ENCODE results near the gene SHPK.
A peak's percentile ranks its signal among the peaks of the same experiment; 100 is the strongest.

Gene SHPK

GRCh38 chr17:3636154-3636907 is at the start of gene SHPK, which contains the start of gene CTNS:
Gene SHPK (minus strand): TSS chr17:3636250. CDS start chr17:3636219, 31 bp downstream.
Gene CTNS (plus strand): TSS chr17:3636760. CDS start chr17:3640207, 3,447 bp downstream.
- H2AFZ ChIP-seq (ENCODE audit: low read depth, low read length), result peak within 1 kb of the TSS; percentile 72
- H3K27ac ChIP-seq (ENCODE audit: low read length), result peak within 1 kb of the TSS; percentile 75
- peak within 1 kb of the TSS; percentile 83 for H3K9ac ChIP-seq (ENCODE audit: low read length)
- H3K4me2 ChIP-seq (ENCODE audit: low read length), result peak within 1 kb of the TSS; percentile 90
- H4K20me1 ChIP-seq (ENCODE audit: insufficient read depth, low read length), result no peaks in the 10 kb centered on the region
- H3K79me2 ChIP-seq (ENCODE audit: low read length), result no peaks in the 10 kb centered on the region
- H3K27me3 ChIP-seq (ENCODE audit: low read depth, low read length), result no peaks in the 10 kb centered on the region
- no peaks in the 10 kb centered on the region for H3K36me3 ChIP-seq (replicated peaks; ENCODE audit: low read depth, low read length)
- peak within 1 kb of the TSS; percentile 86 for H3K4me3 ChIP-seq (ENCODE audit: low read length)
- TF ChIP-seq CTCF (IDR thresholded peaks at IDR 0.05; ENCODE audit: low read depth, low read length) (no peak), EZH2phosphoT487 (IDR thresholded peaks at IDR 0.05; ENCODE audit: low read depth) (no peak)
- H3K9me3 ChIP-seq (ENCODE audit: insufficient read depth, low read length), result no peaks in the 10 kb centered on the region
- H3K4me1 ChIP-seq (ENCODE audit: low read length), result peaks cover 8% of the 10 kb centered on the region

GRCh38 chr17:3685174-3685573 is 49.1 kb upstream of the SHPK start:
- Histone ChIP-seq H3K27ac (ENCODE audit: low read length) (no peak overlapping the region), H3K4me2 (ENCODE audit: low read length) (no peak overlapping the region), H3K4me1 (ENCODE audit: low read length) (peaks cover 19% of the 10 kb centered on the region)

GRCh38 chr17:3683054-3683511 is 47.0 kb upstream of the SHPK start:
- no peaks in the 10 kb centered on the region for H3K9me3 ChIP-seq (ENCODE audit: insufficient read depth, low read length)
- peaks cover 5% of the 10 kb centered on the region for H3K4me1 ChIP-seq (ENCODE audit: low read length)
- peaks cover 2% of the 10 kb centered on the region; the same call in 1 of the 2 replicates for H4K20me1 ChIP-seq (ENCODE audit: insufficient read depth, low read length)
- no peak overlapping the region for H2AFZ ChIP-seq (ENCODE audit: low read depth, low read length)
- H3K4me3 ChIP-seq (ENCODE audit: low read length), result no peak overlapping the region
- no peaks in the 10 kb centered on the region for H3K79me2 ChIP-seq (ENCODE audit: low read length)
- H3K27ac ChIP-seq (ENCODE audit: low read length), result no peak overlapping the region
- H3K4me2 ChIP-seq (ENCODE audit: low read length), result no peak overlapping the region
- peaks cover 5% of the 10 kb centered on the region for H3K36me3 ChIP-seq (replicated peaks; ENCODE audit: low read depth, low read length)
- H3K27me3 ChIP-seq (ENCODE audit: low read depth, low read length), result no peaks in the 10 kb centered on the region
- TF ChIP-seq EZH2phosphoT487 (IDR thresholded peaks at IDR 0.05; ENCODE audit: low read depth) (no peak), CTCF (IDR thresholded peaks at IDR 0.05; ENCODE audit: low read depth, low read length) (peak; percentile 73)
- no peak overlapping the region for H3K9ac ChIP-seq (ENCODE audit: low read length)

More at GRCh38 chr17:3685174-3685573, 49.1 kb upstream of the SHPK start:
- Histone ChIP-seq H3K36me3 (replicated peaks; ENCODE audit: low read depth, low read length) (peaks cover 13% of the 10 kb centered on the region), H3K79me2 (ENCODE audit: low read length) (no peaks in the 10 kb centered on the region; the same call in 1 of the 2 replicates), H3K9ac (ENCODE audit: low read length) (no peak overlapping the region), H3K4me3 (ENCODE audit: low read length) (no peak overlapping the region), H2AFZ (ENCODE audit: low read depth, low read length) (no peak overlapping the region), H3K27me3 (ENCODE audit: low read depth, low read length) (no peaks in the 10 kb centered on the region), H3K9me3 (ENCODE audit: insufficient read depth, low read length) (no peaks in the 10 kb centered on the region), H4K20me1 (ENCODE audit: insufficient read depth, low read length) (peaks cover 20% of the 10 kb centered on the region)
- no peak for TF ChIP-seq CTCF (IDR thresholded peaks at IDR 0.05; ENCODE audit: low read depth, low read length)
- TF ChIP-seq EZH2phosphoT487 (IDR thresholded peaks at IDR 0.05; ENCODE audit: low read depth), result no peak

GRCh38 chr17:3682033-3682432 is 46.0 kb upstream of the SHPK start:
- Histone ChIP-seq H3K4me1 (ENCODE audit: low read length) (peaks cover 3% of the 10 kb centered on the region), H3K79me2 (ENCODE audit: low read length) (no peaks in the 10 kb centered on the region), H3K4me3 (ENCODE audit: low read length) (no peak overlapping the region), H2AFZ (ENCODE audit: low read depth, low read length) (no peak overlapping the region), H3K9ac (ENCODE audit: low read length) (no peak overlapping the region), H3K9me3 (ENCODE audit: insufficient read depth, low read length) (no peaks in the 10 kb centered on the region), H3K36me3 (replicated peaks; ENCODE audit: low read depth, low read length) (peaks cover 5% of the 10 kb centered on the region), H4K20me1 (ENCODE audit: insufficient read depth, low read length) (no peaks in the 10 kb centered on the region), H3K27me3 (ENCODE audit: low read depth, low read length) (no peaks in the 10 kb centered on the region), H3K27ac (ENCODE audit: low read length) (no peak overlapping the region), H3K4me2 (ENCODE audit: low read length) (no peak overlapping the region)
- TF ChIP-seq EZH2phosphoT487 (IDR thresholded peaks at IDR 0.05; ENCODE audit: low read depth) (no peak), CTCF (IDR thresholded peaks at IDR 0.05; ENCODE audit: low read depth, low read length) (no peak)

Data from OCI-LY3 (cell line).